ENCODE data around the gene FOXD4. TPM values are rescaled to one million over a fixed set of nuclear protein-coding genes. Genes with fewer than 3 reads are reported as not detected.
"Not testable (repeated sequence)": the region's sequence is repeated elsewhere in the genome, so short reads cannot be mapped to it uniquely, and the experiment has no call there.

Gene FOXD4
- total RNA-seq, 1 donor from 2014 or later: 0.55 TPM

DNA sequence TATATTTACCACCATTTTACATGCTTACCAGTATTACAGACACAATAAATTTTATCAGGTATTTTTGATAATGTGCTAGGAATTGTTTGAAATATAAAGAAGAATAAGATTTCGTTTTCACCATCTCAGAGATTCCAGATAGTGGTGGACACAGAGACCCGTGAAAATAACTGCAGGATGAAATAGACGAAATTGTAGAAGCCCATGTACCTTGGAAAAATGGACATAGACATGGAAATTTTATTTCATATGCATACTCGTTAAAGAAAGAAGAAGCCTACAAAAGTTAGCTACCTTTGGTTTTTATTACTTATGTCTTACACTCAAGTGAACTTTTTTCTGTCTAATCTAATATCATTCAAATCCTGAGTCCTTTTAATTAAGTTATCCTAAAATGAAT is 7.5 kb downstream of the FOXD4 start:
- Mint-ChIP-seq H3K27me3 (peaks cover 33% of the 10 kb centered on the region), H3K4me1 (peaks cover 14% of the 10 kb centered on the region)
- H3K9me3 Mint-ChIP-seq; H3K27ac Mint-ChIP-seq; CTCF ChIA-PET; H3K36me3 Mint-ChIP-seq (ENCODE audit: low read depth); H3K4me3 Mint-ChIP-seq; intact Hi-C loops (cut with micrococcal nuclease); ATAC-seq (ENCODE audit: low read depth); DNase-seq; POLR2A ChIA-PET: not testable (repeated sequence)

DNA sequence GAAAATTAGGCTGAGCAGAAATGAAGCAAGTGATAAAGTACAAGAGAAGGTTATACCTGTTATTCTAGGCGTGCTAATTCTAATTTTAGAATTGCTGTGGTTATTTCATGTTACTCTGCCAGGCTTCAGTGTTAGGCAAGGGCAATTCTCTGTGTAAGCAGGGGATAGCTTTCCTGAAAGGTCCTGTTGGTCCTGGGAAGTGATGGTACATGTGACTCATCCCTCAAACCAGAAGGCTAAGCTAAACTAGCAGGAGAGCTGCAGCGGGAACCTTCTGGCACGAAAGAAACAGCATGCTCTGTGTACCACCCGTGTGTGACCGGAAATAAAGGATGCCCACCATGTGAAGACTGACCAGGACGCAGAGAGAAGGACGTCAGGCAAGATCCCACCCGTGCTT is 8.7 kb downstream of the FOXD4 start:
- H3K27ac Mint-ChIP-seq; intact Hi-C loops (cut with micrococcal nuclease); H3K4me3 Mint-ChIP-seq; POLR2A ChIA-PET; DNase-seq; H3K4me1 Mint-ChIP-seq; H3K9me3 Mint-ChIP-seq; H3K36me3 Mint-ChIP-seq (ENCODE audit: low read depth); CTCF ChIA-PET; ATAC-seq (ENCODE audit: low read depth): not testable (repeated sequence)
- H3K27me3 Mint-ChIP-seq: peaks cover 30% of the 10 kb centered on the region

DNA sequence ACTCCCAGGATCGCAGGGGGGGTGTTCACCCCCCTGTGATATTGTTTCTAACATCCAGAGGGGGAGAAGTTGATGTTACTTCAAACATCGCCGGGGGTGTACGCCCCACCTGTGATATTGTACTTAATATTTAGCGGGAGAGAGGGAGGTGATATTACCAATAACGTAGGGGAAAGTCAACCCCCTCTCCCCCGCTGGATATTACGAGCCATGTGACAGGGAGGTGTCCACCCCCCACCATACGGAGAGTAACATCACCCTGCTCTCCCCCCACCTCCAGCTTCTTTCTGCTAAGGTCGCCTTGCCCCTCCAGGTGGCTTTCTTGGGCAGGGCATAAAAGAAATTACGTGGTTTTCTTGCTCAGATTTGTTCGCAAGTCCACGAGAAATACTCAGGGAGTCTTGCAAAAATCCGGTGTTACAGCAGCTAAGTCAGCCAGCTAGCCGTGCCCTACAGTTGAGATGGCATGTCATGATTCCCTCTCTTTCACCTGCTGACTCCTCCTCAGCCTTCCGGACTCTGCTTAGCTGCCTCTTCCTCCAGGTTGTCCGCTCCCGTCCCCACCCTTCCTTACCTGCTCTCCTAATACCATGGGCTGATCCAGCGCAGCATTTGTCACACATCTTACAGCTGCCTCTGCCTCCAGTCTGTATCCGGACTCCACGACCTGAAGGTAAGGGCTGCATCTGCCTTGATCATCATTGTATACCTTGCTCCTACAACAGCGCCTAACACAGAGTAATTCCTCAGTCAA is 9.3 kb downstream of the FOXD4 start:
- H3K27me3 Mint-ChIP-seq: peaks cover 31% of the 10 kb centered on the region
- intact Hi-C loops (cut with micrococcal nuclease); H3K4me3 Mint-ChIP-seq; H3K27ac Mint-ChIP-seq; CTCF ChIA-PET; H3K4me1 Mint-ChIP-seq; ATAC-seq (ENCODE audit: low read depth); H3K9me3 Mint-ChIP-seq; H3K36me3 Mint-ChIP-seq (ENCODE audit: low read depth); POLR2A ChIA-PET; DNase-seq: not testable (repeated sequence)

DNA sequence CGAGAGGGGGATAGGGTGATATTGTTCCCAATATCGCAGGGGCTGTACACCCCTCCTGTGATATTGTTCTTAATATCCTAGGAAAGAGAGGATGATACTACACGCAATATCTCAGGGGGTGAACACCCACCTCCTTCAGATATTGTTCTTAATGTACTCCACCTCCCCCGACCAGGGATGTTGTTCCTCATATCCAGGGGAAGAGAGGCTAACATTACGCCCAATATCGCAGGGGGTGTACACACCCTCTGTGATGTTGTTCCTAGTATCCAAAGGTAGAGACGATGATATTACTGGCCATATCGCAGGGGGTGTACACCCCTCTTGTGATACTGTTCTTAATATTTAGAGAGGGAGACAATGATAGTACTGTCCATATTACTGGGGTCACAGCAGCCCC is 12.2 kb downstream of the FOXD4 start:
- peaks cover 29% of the 10 kb centered on the region for H3K27me3 Mint-ChIP-seq
- POLR2A ChIA-PET; H3K9me3 Mint-ChIP-seq; H3K36me3 Mint-ChIP-seq (ENCODE audit: low read depth); ATAC-seq (ENCODE audit: low read depth); H3K27ac Mint-ChIP-seq; CTCF ChIA-PET; H3K4me1 Mint-ChIP-seq; DNase-seq; H3K4me3 Mint-ChIP-seq; intact Hi-C loops (cut with micrococcal nuclease): not testable (repeated sequence)

DNA sequence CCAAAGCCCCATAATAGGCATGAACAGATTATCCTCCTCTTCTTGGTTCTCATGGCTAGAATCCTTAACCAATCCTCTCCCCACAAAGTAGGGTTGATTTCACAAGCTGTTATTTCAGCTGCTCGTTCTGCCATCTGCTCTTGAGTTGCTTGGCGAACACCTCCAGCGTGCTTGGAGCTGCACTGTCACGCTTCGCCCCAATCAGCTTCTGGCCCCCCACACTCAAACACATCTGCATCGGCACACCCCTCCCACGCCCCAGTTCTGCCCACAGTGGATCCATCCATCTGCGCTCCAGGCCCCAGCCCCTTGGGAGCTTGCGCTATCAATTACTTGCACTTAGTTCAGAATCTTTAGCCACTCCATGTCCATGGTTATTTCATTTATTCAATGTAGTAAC is 17.8 kb downstream of the FOXD4 start:
- H3K36me3 Mint-ChIP-seq (ENCODE audit: low read depth); H3K27me3 Mint-ChIP-seq; ATAC-seq (ENCODE audit: low read depth); H3K4me1 Mint-ChIP-seq; H3K27ac Mint-ChIP-seq; CTCF ChIA-PET; H3K9me3 Mint-ChIP-seq; H3K4me3 Mint-ChIP-seq; intact Hi-C loops (cut with micrococcal nuclease); DNase-seq; POLR2A ChIA-PET: not testable (repeated sequence)

DNA sequence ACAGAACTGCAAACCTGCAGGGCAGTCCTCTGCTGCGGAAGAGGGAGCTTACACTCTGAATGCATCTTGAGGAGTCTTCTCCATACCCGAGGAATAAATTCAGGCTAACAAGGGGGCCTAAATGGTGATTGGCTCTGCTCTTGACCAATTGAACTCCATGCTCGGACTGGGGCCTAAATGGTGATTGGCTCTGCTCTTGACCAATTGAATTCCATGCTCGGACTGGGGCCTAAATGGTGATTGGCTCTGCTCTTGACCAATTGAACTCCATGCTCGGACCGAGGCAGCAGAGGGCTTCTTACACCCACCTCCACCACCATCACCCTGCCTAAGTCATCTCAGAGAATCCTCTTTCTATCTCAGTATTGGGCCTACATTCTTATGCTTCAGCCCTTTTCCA is 18.4 kb downstream of the FOXD4 start:
- intact Hi-C loops (cut with micrococcal nuclease); H3K36me3 Mint-ChIP-seq (ENCODE audit: low read depth): not testable (repeated sequence)

DNA sequence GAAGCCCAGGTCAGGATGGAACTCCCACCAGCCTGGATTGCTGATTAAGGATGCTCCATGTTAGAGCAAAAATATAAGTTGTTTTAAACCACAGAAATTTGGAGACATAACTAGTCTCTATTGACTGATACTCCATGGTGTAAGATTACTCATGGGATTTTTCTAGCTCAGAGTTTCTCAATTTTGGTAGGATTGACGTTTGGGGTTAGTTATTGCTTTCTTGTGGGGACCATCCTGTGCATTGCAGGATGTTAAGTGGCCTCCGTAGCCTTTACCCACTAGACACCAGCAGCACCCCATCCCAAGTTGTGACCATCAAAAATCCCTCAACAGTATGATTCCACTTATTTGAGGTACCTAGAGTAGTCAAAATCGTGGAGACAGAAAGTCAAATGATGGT is 19.4 kb downstream of the FOXD4 start:
- H3K36me3 Mint-ChIP-seq (ENCODE audit: low read depth); H3K4me1 Mint-ChIP-seq; POLR2A ChIA-PET; DNase-seq; ATAC-seq (ENCODE audit: low read depth); H3K27ac Mint-ChIP-seq; CTCF ChIA-PET; intact Hi-C loops (cut with micrococcal nuclease); H3K27me3 Mint-ChIP-seq; H3K9me3 Mint-ChIP-seq; H3K4me3 Mint-ChIP-seq: not testable (repeated sequence)

More for the DNA sequence above, 18.4 kb downstream of the FOXD4 start:
- POLR2A ChIA-PET; H3K27ac Mint-ChIP-seq; DNase-seq; H3K4me3 Mint-ChIP-seq; H3K27me3 Mint-ChIP-seq; H3K4me1 Mint-ChIP-seq; CTCF ChIA-PET; ATAC-seq (ENCODE audit: low read depth); H3K9me3 Mint-ChIP-seq: not testable (repeated sequence)

DNA sequence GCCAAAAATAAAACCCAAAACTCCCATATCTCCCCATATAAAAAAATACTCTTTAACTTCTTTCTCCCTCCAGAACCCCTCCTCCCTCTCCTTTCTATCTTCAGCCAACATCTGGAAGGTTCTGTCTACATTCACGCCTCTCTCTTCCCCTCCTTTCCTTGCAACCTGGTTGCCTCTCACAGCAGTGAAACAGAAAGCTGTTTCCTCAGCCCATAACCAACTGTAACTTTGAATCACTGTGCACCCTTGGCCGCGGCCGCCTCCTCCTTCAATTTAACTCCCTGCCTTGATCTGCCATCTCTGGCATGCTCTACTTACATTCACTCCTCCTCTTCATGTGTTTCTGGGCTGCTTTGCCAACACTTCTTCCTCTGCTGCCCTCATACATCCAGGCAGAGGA is 23.2 kb downstream of the FOXD4 start:
- H3K27ac Mint-ChIP-seq; H3K36me3 Mint-ChIP-seq (ENCODE audit: low read depth); ATAC-seq (ENCODE audit: low read depth); POLR2A ChIA-PET; H3K27me3 Mint-ChIP-seq; DNase-seq; H3K4me1 Mint-ChIP-seq; H3K4me3 Mint-ChIP-seq; H3K9me3 Mint-ChIP-seq; CTCF ChIA-PET; intact Hi-C loops (cut with micrococcal nuclease): not testable (repeated sequence)

DNA sequence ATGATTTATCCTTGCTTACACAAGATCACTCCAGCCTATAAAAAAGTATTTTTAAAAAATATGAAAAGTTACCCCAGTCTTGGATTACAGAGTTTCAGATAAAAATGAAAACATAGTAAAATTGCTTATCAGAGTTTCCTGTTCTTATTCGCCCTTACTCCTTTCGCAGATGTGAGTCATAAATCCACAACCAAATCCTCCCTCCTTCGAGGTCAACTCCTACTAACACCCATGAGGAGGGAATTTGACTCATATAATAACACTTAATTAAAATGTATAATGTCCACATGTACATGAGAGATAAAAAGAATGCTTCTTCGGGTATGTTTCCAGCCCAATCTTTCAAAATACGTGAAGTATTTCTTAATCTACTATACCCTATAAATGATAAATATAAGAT is 23.9 kb downstream of the FOXD4 start:
- POLR2A ChIA-PET; H3K4me3 Mint-ChIP-seq; H3K9me3 Mint-ChIP-seq; H3K36me3 Mint-ChIP-seq (ENCODE audit: low read depth); H3K27ac Mint-ChIP-seq; H3K27me3 Mint-ChIP-seq; intact Hi-C loops (cut with micrococcal nuclease); H3K4me1 Mint-ChIP-seq; CTCF ChIA-PET; DNase-seq; ATAC-seq (ENCODE audit: low read depth): not testable (repeated sequence)

DNA sequence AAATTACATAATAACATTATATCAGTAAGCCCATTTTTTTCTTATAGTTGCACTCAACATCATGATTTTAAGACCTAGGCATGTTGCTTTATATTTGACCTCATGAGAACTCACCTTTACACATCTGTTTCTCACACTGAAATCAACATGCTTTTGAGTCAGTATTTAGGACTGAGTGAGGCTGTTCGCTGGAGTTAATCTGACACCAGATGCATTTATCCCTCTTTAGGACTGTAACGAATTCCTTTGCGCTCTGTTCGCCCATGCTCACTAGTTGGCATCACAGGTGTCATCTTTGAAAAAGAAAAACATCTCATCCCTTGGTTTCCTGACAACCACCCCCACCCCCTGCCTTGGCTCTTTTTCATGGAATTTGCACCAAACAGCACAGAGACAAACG is 24.3 kb downstream of the FOXD4 start:
- H3K27me3 Mint-ChIP-seq; POLR2A ChIA-PET; H3K27ac Mint-ChIP-seq; H3K9me3 Mint-ChIP-seq; H3K36me3 Mint-ChIP-seq (ENCODE audit: low read depth); H3K4me1 Mint-ChIP-seq; intact Hi-C loops (cut with micrococcal nuclease); CTCF ChIA-PET; DNase-seq; H3K4me3 Mint-ChIP-seq; ATAC-seq (ENCODE audit: low read depth): not testable (repeated sequence)

DNA sequence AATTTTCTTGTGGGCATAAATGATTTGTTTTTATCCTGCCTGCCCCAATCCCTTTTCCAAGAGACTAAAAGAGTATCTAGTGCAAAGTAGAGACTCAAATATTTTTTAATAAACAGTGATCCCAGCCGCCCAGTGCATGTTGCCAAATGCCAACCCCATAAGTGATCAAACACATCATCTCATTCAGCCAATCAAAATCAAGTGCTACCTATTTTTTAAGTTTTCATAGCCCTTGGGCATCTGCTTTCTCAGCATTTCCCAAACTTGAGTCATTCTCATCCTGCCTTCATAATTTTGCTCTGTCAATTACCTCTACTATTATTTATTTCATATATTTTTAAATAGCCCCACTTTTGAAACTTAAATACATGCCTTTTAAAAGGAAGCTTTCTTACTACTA is 27.4 kb downstream of the FOXD4 start:
- ATAC-seq (ENCODE audit: low read depth); CTCF ChIA-PET; POLR2A ChIA-PET; H3K4me1 Mint-ChIP-seq; DNase-seq; H3K9me3 Mint-ChIP-seq; intact Hi-C loops (cut with micrococcal nuclease); H3K27ac Mint-ChIP-seq; H3K4me3 Mint-ChIP-seq; H3K36me3 Mint-ChIP-seq (ENCODE audit: low read depth): not testable (repeated sequence)
- H3K27me3 Mint-ChIP-seq: peaks cover 12% of the 10 kb centered on the region

DNA sequence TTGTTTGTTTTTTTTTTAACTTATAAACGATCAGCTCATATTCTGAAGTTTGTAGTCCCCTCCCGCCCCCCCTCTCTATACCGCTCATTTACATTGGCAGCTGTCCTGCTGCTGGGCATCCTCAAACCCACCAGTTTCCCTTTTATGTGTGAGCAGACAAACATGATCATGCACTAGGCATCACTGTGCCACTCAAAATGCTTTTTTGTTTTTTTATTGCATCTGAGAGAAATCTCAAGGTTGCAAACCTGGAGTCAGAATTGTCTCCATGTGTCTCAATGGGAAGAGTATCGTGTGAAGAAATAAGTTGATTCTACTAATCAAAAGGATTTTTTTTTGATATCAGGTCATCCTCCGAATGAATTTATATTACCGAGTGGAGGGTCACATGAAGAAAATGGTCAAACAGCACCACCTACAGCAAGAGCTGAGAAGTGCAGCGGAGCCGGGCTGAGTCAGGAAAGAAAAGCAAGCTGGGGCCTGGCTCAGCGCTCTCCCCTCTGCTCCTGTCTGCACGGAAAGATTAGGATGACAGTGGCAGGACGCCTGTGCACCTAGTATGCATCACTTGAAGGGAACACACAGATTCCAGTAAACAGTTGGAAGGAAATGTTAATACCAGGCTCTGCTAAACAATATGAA is 29.7 kb downstream of the FOXD4 start:
- H3K27ac Mint-ChIP-seq; H3K27me3 Mint-ChIP-seq; DNase-seq; H3K4me1 Mint-ChIP-seq; H3K9me3 Mint-ChIP-seq; POLR2A ChIA-PET; H3K36me3 Mint-ChIP-seq (ENCODE audit: low read depth); H3K4me3 Mint-ChIP-seq; CTCF ChIA-PET; intact Hi-C loops (cut with micrococcal nuclease): not testable (repeated sequence)
- peak; percentile 89 for ATAC-seq (ENCODE audit: low read depth)
